ENCODE data around the gene NAALAD2.
"Not testable (repeated sequence)": the region's sequence is repeated elsewhere in the genome, so short reads cannot be mapped to it uniquely, and the experiment has no call there.

The NAALAD2 gene

GRCh38 chr11:90234977-90235376, 100.5 kb downstream of the NAALAD2 start:
- H3K27ac ChIP-seq, result no peak overlapping the region
- TF ChIP-seq CTCF (IDR thresholded peaks at IDR 0.05) (no peak), ZFX (IDR thresholded peaks at IDR 0.05; ENCODE audit: borderline replicate concordance) (no peak)

GRCh38 chr11:90235526-90235925, 101.1 kb downstream of the NAALAD2 start:
- no peak overlapping the region for H3K27ac ChIP-seq
- no peak for TF ChIP-seq ZFX (IDR thresholded peaks at IDR 0.05; ENCODE audit: borderline replicate concordance)
- no peak for TF ChIP-seq CTCF (IDR thresholded peaks at IDR 0.05)

GRCh38 chr11:90237004-90237403, 102.5 kb downstream of the NAALAD2 start:
- H3K27ac ChIP-seq, result no peak overlapping the region
- TF ChIP-seq CTCF (IDR thresholded peaks at IDR 0.05), result no peak
- TF ChIP-seq ZFX (IDR thresholded peaks at IDR 0.05; ENCODE audit: borderline replicate concordance), result no peak

GRCh38 chr11:90239967-90240636, 105.6 kb downstream of the NAALAD2 start:
- H3K27ac ChIP-seq, result not testable (repeated sequence)

GRCh38 chr11:90241414-90241813, 107.0 kb downstream of the NAALAD2 start:
- no peak overlapping the region for H3K27ac ChIP-seq
- TF ChIP-seq CTCF (IDR thresholded peaks at IDR 0.05) (no peak), ZFX (IDR thresholded peaks at IDR 0.05; ENCODE audit: borderline replicate concordance) (no peak)
